ENCODE data around the gene RPS27A. TPM values are rescaled to one million over a fixed set of nuclear protein-coding genes. Genes with fewer than 3 reads are reported as not detected.
"Not testable (repeated sequence)": the region's sequence is repeated elsewhere in the genome, so short reads cannot be mapped to it uniquely, and the experiment has no call there.

Gene RPS27A
- 1,701 and 1,842 TPM in 2 replicates for polyA plus RNA-seq
- polyA minus RNA-seq: 446 and 554 TPM in 2 replicates

DNA sequence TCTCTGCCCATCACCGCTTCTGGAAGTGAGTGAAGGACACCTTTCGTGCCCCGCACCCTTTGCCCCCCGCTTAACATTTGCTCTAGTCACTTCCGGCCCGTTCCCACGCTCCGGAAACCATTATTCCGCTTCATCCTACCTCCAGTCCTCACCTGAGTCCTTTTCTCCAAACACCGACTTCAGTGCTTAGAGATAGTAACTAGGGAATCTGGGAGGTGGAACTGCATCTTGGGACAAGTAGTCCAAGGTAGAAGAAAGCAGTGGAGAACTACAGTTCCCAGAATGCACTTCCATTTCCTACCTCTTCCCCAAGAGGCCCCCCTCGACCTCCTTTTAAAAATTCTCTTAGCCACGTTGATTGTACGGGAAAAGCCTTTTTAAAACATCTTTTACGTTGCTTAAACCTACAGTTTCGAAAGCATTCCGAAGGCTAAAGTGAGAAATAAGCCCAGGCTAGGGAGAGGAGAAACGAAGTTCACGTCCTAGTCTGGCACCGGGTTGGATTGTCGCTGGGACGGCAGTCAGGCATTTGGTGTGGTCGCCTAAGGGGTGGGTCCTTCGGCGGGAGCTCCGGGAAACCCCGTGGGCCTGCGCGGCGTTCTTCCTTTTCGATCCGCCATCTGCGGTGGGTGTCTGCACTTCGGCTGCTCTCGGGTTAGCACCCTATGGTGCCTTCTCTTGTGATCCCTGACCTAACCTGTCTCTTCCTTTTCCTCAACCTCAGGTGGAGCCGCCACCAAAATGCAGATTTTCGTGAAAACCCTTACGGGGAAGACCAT is at the start of gene RPS27A, which contains the start of gene CLHC1:
Gene RPS27A, plus strand, starts transcription at position 605 of the 779 bp plus-strand sequence. Its CDS starts 137 bp downstream, at position 742.
Gene CLHC1, minus strand, starts transcription at position 210 of the 779 bp plus-strand sequence. CDS start 9,882 bp downstream, outside the sequence.
- peak within 1 kb of the TSS; percentile 93 for H3K27ac ChIP-seq (ENCODE audit: low read length)
- no peaks in the 10 kb centered on the region for H3F3A ChIP-seq (ENCODE audit: insufficient read depth, low read length, poor library complexity, severe bottlenecking)
- H3K9ac ChIP-seq (ENCODE audit: low read length): peak within 1 kb of the TSS; percentile 93
- H3K9me2 ChIP-seq (ENCODE audit: insufficient read depth, low read length): no peaks in the 10 kb centered on the region
- peak within 1 kb of the TSS; percentile 98 for H3K4me2 ChIP-seq (ENCODE audit: low read length)
- peak within 1 kb of the TSS; percentile 100 for H3K4me3 ChIP-seq (ENCODE audit: low read length)
- peak; percentile 66 for TF ChIP-seq TAF1 (IDR thresholded peaks at IDR 0.05; ENCODE audit: low read depth)
- TF ChIP-seq, protein P1, sequence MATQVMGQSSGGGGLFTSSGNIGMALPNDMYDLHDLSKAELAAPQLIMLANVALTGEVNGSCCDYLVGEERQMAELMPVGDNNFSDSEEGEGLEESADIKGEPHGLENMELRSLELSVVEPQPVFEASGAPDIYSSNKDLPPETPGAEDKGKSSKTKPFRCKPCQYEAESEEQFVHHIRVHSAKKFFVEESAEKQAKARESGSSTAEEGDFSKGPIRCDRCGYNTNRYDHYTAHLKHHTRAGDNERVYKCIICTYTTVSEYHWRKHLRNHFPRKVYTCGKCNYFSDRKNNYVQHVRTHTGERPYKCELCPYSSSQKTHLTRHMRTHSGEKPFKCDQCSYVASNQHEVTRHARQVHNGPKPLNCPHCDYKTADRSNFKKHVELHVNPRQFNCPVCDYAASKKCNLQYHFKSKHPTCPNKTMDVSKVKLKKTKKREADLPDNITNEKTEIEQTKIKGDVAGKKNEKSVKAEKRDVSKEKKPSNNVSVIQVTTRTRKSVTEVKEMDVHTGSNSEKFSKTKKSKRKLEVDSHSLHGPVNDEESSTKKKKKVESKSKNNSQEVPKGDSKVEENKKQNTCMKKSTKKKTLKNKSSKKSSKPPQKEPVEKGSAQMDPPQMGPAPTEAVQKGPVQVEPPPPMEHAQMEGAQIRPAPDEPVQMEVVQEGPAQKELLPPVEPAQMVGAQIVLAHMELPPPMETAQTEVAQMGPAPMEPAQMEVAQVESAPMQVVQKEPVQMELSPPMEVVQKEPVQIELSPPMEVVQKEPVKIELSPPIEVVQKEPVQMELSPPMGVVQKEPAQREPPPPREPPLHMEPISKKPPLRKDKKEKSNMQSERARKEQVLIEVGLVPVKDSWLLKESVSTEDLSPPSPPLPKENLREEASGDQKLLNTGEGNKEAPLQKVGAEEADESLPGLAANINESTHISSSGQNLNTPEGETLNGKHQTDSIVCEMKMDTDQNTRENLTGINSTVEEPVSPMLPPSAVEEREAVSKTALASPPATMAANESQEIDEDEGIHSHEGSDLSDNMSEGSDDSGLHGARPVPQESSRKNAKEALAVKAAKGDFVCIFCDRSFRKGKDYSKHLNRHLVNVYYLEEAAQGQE (IDR thresholded peaks at IDR 0.05; ENCODE audit: borderline replicate concordance): peak; percentile 38
- TF ChIP-seq EP300 (conservative IDR thresholded peaks at IDR 0.05; ENCODE audit: poor library complexity, severe bottlenecking): peak; percentile 44
- TF ChIP-seq MXI1 (conservative IDR thresholded peaks at IDR 0.05; ENCODE audit: poor library complexity, severe bottlenecking): peak; percentile 90
- TF ChIP-seq EZH2 (IDR thresholded peaks at IDR 0.05; ENCODE audit: borderline replicate concordance, insufficient read depth, low read length, poor library complexity, severe bottlenecking): no peak
- TF ChIP-seq, protein P2, sequence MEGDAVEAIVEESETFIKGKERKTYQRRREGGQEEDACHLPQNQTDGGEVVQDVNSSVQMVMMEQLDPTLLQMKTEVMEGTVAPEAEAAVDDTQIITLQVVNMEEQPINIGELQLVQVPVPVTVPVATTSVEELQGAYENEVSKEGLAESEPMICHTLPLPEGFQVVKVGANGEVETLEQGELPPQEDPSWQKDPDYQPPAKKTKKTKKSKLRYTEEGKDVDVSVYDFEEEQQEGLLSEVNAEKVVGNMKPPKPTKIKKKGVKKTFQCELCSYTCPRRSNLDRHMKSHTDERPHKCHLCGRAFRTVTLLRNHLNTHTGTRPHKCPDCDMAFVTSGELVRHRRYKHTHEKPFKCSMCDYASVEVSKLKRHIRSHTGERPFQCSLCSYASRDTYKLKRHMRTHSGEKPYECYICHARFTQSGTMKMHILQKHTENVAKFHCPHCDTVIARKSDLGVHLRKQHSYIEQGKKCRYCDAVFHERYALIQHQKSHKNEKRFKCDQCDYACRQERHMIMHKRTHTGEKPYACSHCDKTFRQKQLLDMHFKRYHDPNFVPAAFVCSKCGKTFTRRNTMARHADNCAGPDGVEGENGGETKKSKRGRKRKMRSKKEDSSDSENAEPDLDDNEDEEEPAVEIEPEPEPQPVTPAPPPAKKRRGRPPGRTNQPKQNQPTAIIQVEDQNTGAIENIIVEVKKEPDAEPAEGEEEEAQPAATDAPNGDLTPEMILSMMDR (IDR thresholded peaks at IDR 0.05; ENCODE audit: poor library complexity, severe bottlenecking): peak; percentile 28
- peak; percentile 81 for TF ChIP-seq POLR2AphosphoS5 (IDR thresholded peaks at IDR 0.05)
- TF ChIP-seq RAD21 (conservative IDR thresholded peaks at IDR 0.05): peak; percentile 22
- peak; percentile 53 for TF ChIP-seq SMC3 (conservative IDR thresholded peaks at IDR 0.05; ENCODE audit: poor library complexity)
- peaks cover 14% of the 10 kb centered on the region for H3K36me3 ChIP-seq (ENCODE audit: insufficient read depth, low read length)
- no peaks in the 10 kb centered on the region for H3K27me3 ChIP-seq (ENCODE audit: insufficient read depth, low read depth, low read length)
- H2AFZ ChIP-seq (ENCODE audit: low read depth, low read length): peak within 1 kb of the TSS; percentile 84
- H4K20me1 ChIP-seq (ENCODE audit: insufficient read depth): no peaks in the 10 kb centered on the region
- no peaks in the 10 kb centered on the region for H3K9me3 ChIP-seq (ENCODE audit: low read length)
- peaks cover 35% of the 10 kb centered on the region for H3K79me2 ChIP-seq (replicated peaks; ENCODE audit: insufficient read depth, low read length)

DNA sequence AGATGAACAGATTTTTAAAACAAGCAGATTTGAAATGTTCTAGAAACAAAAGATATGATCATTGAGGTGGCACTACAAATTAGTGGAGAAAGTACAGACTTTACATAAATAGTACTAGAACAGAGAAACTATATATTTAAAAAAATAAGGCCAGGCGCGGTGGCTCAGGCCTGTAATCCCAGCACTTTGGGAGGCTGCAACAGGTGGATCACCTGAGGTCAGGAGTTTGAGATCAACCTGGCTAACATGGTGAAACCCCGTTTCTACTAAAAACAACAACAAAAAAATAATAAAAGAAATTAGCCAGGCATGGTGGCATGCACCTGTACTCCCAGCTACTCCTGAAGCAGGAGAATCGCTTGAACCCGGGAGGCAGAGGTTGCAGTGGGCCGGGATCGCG is 45.7 kb upstream of the RPS27A start:
- H2AFZ ChIP-seq (ENCODE audit: low read depth, low read length); H3K27me3 ChIP-seq (ENCODE audit: insufficient read depth, low read depth, low read length); H3F3A ChIP-seq (ENCODE audit: insufficient read depth, low read length, poor library complexity, severe bottlenecking); H3K9me3 ChIP-seq (ENCODE audit: low read length); H3K9ac ChIP-seq (ENCODE audit: low read length); H3K4me2 ChIP-seq (ENCODE audit: low read length); H3K9me2 ChIP-seq (ENCODE audit: insufficient read depth, low read length); H3K27ac ChIP-seq (ENCODE audit: low read length); H4K20me1 ChIP-seq (ENCODE audit: insufficient read depth); H3K4me3 ChIP-seq (ENCODE audit: low read length); H3K36me3 ChIP-seq (ENCODE audit: insufficient read depth, low read length); H3K79me2 ChIP-seq (replicated peaks; ENCODE audit: insufficient read depth, low read length): not testable (repeated sequence)

DNA sequence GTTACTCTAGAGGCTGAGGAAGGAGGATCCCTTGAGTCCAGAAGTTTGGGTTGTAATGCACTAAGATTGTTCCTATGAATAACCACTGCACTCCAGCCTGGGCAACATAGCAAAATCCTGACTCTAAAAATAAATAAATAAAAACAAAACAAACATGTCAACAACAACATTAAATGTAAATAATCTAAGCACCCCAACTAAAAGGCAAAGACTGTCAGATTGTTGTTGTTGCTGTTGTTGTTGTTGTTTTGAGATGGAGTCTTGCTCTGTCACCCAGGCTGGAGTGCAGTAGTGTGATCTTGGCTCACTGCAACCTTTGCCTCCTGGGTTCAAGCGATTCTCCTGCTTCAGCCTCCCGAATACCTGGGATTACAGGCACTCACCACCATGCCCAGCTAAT is 40.6 kb upstream of the RPS27A start:
- not testable (repeated sequence) for H3F3A ChIP-seq (ENCODE audit: insufficient read depth, low read length, poor library complexity, severe bottlenecking); H3K9me3 ChIP-seq (ENCODE audit: low read length); H3K27me3 ChIP-seq (ENCODE audit: insufficient read depth, low read depth, low read length); H3K4me2 ChIP-seq (ENCODE audit: low read length); H3K9me2 ChIP-seq (ENCODE audit: insufficient read depth, low read length); H3K9ac ChIP-seq (ENCODE audit: low read length); H3K79me2 ChIP-seq (replicated peaks; ENCODE audit: insufficient read depth, low read length); H3K36me3 ChIP-seq (ENCODE audit: insufficient read depth, low read length); H4K20me1 ChIP-seq (ENCODE audit: insufficient read depth); H3K4me3 ChIP-seq (ENCODE audit: low read length); H3K27ac ChIP-seq (ENCODE audit: low read length); H2AFZ ChIP-seq (ENCODE audit: low read depth, low read length)

Data from neural cell (in vitro differentiated cells).